ENCODE data around the gene AUP1. TPM values are rescaled to one million over a fixed set of nuclear protein-coding genes. Genes with fewer than 3 reads are reported as not detected.
A peak's percentile ranks its signal among the peaks of the same experiment; 100 is the strongest.

AUP1 gene
- total RNA-seq, 1 experiment from 2014 or later = 154 TPM

- H3K4me3 ChIP-seq (ENCODE audit: low read depth, low read length) = no peak overlapping the region
- intact Hi-C loops (cut with micrococcal nuclease; ENCODE audit: unreplicated experiment) = no loop called here
- no TSS peak for BruUV-seq (replicated peaks)
- no peaks in the 10 kb centered on the region for H3K36me3 ChIP-seq (ENCODE audit: control insufficient read depth, insufficient read depth, low read length)
- CTCF ChIA-PET = interaction anchor here (1.4 kb wide), 1 partner anchor 19 kb away, joined by 4 read pairs; no protein-coding TSS in a partner anchor
- Mint-ChIP-seq H3K27me3 (ENCODE audit: insufficient read depth, unreplicated experiment) (peaks cover 3% of the 10 kb centered on the region), H3K4me1 (ENCODE audit: low read depth, unreplicated experiment) (peaks cover 8% of the 10 kb centered on the region), H3K27ac (ENCODE audit: unreplicated experiment) (no peak overlapping the region), H3K36me3 (ENCODE audit: insufficient read depth, unreplicated experiment) (peaks cover 8% of the 10 kb centered on the region), H3K4me3 (ENCODE audit: unreplicated experiment) (no peak overlapping the region), H3K9me3 (ENCODE audit: unreplicated experiment) (no peaks in the 10 kb centered on the region)
- peak in 1 of 2 experiments; percentile 27 for DNase-seq
- POLR2A ChIA-PET = no interaction called here
- TF ChIP-seq CTCF (IDR thresholded peaks at IDR 0.05; ENCODE audit: insufficient read depth in 1 of 2, low read depth in 1 of 2, low read length in 1 of 2, severe bottlenecking in 1 of 2, unreplicated experiment in 1 of 2) = no peak
- no peaks in the 10 kb centered on the region for H3K9me3 ChIP-seq
- H3K4me1 ChIP-seq = 0 out of 2 replicates have a peak, but pooled peaks cover 8% of the 10 kb centered on the region
- no peaks in the 10 kb centered on the region for H3K27me3 ChIP-seq (replicated peaks; ENCODE audit: control insufficient read depth, insufficient read depth, low read length)
These were observed 16.5 kb downstream of the AUP1 start for GRCh38 chr2:74512744-74513604.

GRCh38 chr2:74511104-74511989 is 18.2 kb downstream of the AUP1 start:
- intact Hi-C loops (cut with micrococcal nuclease; ENCODE audit: unreplicated experiment) = no loop called here
- Histone ChIP-seq H3K9me3 (no peaks in the 10 kb centered on the region), H3K4me3 (ENCODE audit: low read depth, low read length) (no peak overlapping the region), H3K4me1 (peaks cover 12% of the 10 kb centered on the region), H3K36me3 (ENCODE audit: control insufficient read depth, insufficient read depth, low read length) (no peaks in the 10 kb centered on the region), H3K27me3 (replicated peaks; ENCODE audit: control insufficient read depth, insufficient read depth, low read length) (no peaks in the 10 kb centered on the region)
- peak in 1 of 2 experiments; percentile 26 for DNase-seq
- H3K4me3 Mint-ChIP-seq (ENCODE audit: unreplicated experiment) = no peak overlapping the region
- BruUV-seq (replicated peaks) = no TSS peak
- no peak overlapping the region for H3K27ac Mint-ChIP-seq (ENCODE audit: unreplicated experiment)
- CTCF ChIA-PET = interaction anchor here (1.4 kb wide), 1 partner anchor 21 kb away, joined by 4 read pairs; no protein-coding TSS in a partner anchor
- no peaks in the 10 kb centered on the region for H3K27me3 Mint-ChIP-seq (ENCODE audit: insufficient read depth, unreplicated experiment)
- TF ChIP-seq CTCF (IDR thresholded peaks at IDR 0.05; ENCODE audit: insufficient read depth in 1 of 2, low read depth in 1 of 2, low read length in 1 of 2, severe bottlenecking in 1 of 2, unreplicated experiment in 1 of 2) = no peak
- H3K9me3 Mint-ChIP-seq (ENCODE audit: unreplicated experiment) = no peaks in the 10 kb centered on the region
- peaks cover 13% of the 10 kb centered on the region for H3K4me1 Mint-ChIP-seq (ENCODE audit: low read depth, unreplicated experiment)
- peaks cover 24% of the 10 kb centered on the region for H3K36me3 Mint-ChIP-seq (ENCODE audit: insufficient read depth, unreplicated experiment)
- POLR2A ChIA-PET = no interaction called here

- H3K27me3 Mint-ChIP-seq (ENCODE audit: insufficient read depth, unreplicated experiment) = no peaks in the 10 kb centered on the region
- BruUV-seq (replicated peaks) = no TSS peak
- ChIA-PET POLR2A (interaction anchor here (0.7 to 1.1 kb wide), 2 partner anchors 12 to 16 kb away, joined by 3 read pairs; partner anchors contain the start of gene DQX1), CTCF (interaction anchor here (0.7 kb wide), 1 partner anchor 52 kb away, joined by 4 read pairs; the partner anchor contains the start of gene WBP1)
- Histone ChIP-seq H3K4me3 (ENCODE audit: low read depth, low read length) (no peak overlapping the region), H3K4me1 (peaks cover 19% of the 10 kb centered on the region), H3K27me3 (replicated peaks; ENCODE audit: control insufficient read depth, insufficient read depth, low read length) (no peaks in the 10 kb centered on the region), H3K36me3 (ENCODE audit: control insufficient read depth, insufficient read depth, low read length) (0 out of 2 replicates have a peak, but pooled peaks cover 2% of the 10 kb centered on the region), H3K9me3 (no peaks in the 10 kb centered on the region)
- no peak for TF ChIP-seq CTCF (IDR thresholded peaks at IDR 0.05; ENCODE audit: insufficient read depth in 1 of 2, low read depth in 1 of 2, low read length in 1 of 2, severe bottlenecking in 1 of 2, unreplicated experiment in 1 of 2)
- H3K9me3 Mint-ChIP-seq (ENCODE audit: unreplicated experiment) = no peaks in the 10 kb centered on the region
- no peak for DNase-seq
- H3K36me3 Mint-ChIP-seq (ENCODE audit: insufficient read depth, unreplicated experiment) = peaks cover 27% of the 10 kb centered on the region
- H3K4me3 Mint-ChIP-seq (ENCODE audit: unreplicated experiment) = no peak overlapping the region
- H3K27ac Mint-ChIP-seq (ENCODE audit: unreplicated experiment) = no peak overlapping the region
- H3K4me1 Mint-ChIP-seq (ENCODE audit: low read depth, unreplicated experiment) = peaks cover 15% of the 10 kb centered on the region
- intact Hi-C loops (cut with micrococcal nuclease; ENCODE audit: unreplicated experiment) = no loop called here
These were observed 19.2 kb downstream of the AUP1 start for GRCh38 chr2:74510272-74510671.
